GM19455 (cell line): Measurements from ENCODE around the gene PRPF38A.
"Not testable (repeated sequence)": the region's sequence is repeated elsewhere in the genome, so short reads cannot be mapped to it uniquely, and the experiment has no call there.

Experiments
- ATAC-seq: cut with Tn5 transposase; IDR thresholded peaks from one replicate; pipeline ENCODE4 v1.9.1; 2021; ENCODE audit not compliant: unreplicated experiment

Gene PRPF38A

GRCh38 chr1:52404116-52404974, at the start of gene PRPF38A, which contains the start of gene ORC1:
PRPF38A (plus strand) TSS chr1:52404602; CDS start chr1:52404750, 148 bp downstream.
ORC1 (minus strand) TSS chr1:52404423; CDS start chr1:52402223, 2,200 bp downstream.
- ATAC-seq, result peak; percentile 93

- ATAC-seq, result no peak
Observed at GRCh38 chr1:52355436-52355835, 49.0 kb upstream of the PRPF38A start.

- no peak for ATAC-seq
Observed at GRCh38 chr1:52355847-52356505, 48.4 kb upstream of the PRPF38A start.

GRCh38 chr1:52356818-52357355, 47.5 kb upstream of the PRPF38A start:
- ATAC-seq, result no peak

GRCh38 chr1:52357397-52357796, 47.0 kb upstream of the PRPF38A start:
- no peak for ATAC-seq

GRCh38 chr1:52358851-52359497, 45.4 kb upstream of the PRPF38A start:
- ATAC-seq, result no peak

- ATAC-seq, result no peak
Observed at GRCh38 chr1:52359676-52360594, 44.5 kb upstream of the PRPF38A start.

GRCh38 chr1:52360595-52360968, 43.8 kb upstream of the PRPF38A start:
- no peak for ATAC-seq

- ATAC-seq, result no peak
Observed at GRCh38 chr1:52364235-52364839, 40.1 kb upstream of the PRPF38A start.

GRCh38 chr1:52365071-52365745, 39.2 kb upstream of the PRPF38A start:
- no peak for ATAC-seq

GRCh38 chr1:52365746-52366516, 38.5 kb upstream of the PRPF38A start, which contains the start of gene CC2D1B:
CC2D1B (minus strand) TSS chr1:52366205; CDS start chr1:52364620, 1,585 bp downstream.
- peak; percentile 89 for ATAC-seq

- ATAC-seq, result peak; percentile 0
Observed at GRCh38 chr1:52366517-52366827, 37.9 kb upstream of the PRPF38A start.

GRCh38 chr1:52367272-52367671, 37.1 kb upstream of the PRPF38A start:
- ATAC-seq, result no peak

GRCh38 chr1:52368383-52369172, 35.8 kb upstream of the PRPF38A start:
- no peak for ATAC-seq

GRCh38 chr1:52369851-52370250, 34.6 kb upstream of the PRPF38A start:
- ATAC-seq, result not testable (repeated sequence)

GRCh38 chr1:52385376-52385775, 19.0 kb upstream of the PRPF38A start:
- no peak for ATAC-seq

GRCh38 chr1:52386458-52386857, 17.9 kb upstream of the PRPF38A start:
- ATAC-seq, result no peak

- no peak for ATAC-seq
Observed at GRCh38 chr1:52393174-52393573, 11.2 kb upstream of the PRPF38A start.
